H9 (cell line): ENCODE measurements around the gene C1orf159. TPM values are rescaled to one million over a fixed set of nuclear protein-coding genes. Genes with fewer than 3 reads are reported as not detected.
"Not testable (repeated sequence)": the region's sequence is repeated elsewhere in the genome, so short reads cannot be mapped to it uniquely, and the experiment has no call there.

Source experiments
- DNase-seq: peaks from one replicate; pipeline ENCODE4 v3.0.0-alpha.2; 2017
- H2AFZ ChIP-seq: one replicate; pipeline ENCODE4 v1.6.1; 2013; ENCODE audit warnings: mild to moderate bottlenecking, low read length, control low read depth, moderate library complexity
- H2AK5ac ChIP-seq: 2 replicates; pipeline ENCODE4 v1.6.1; 2013; ENCODE audit warnings: low read length, control low read depth, mixed read lengths; ENCODE audit not compliant: insufficient read length
- H2BK120ac ChIP-seq: one replicate; pipeline ENCODE4 v1.6.1; 2013; ENCODE audit warnings: low read depth, mild to moderate bottlenecking, low read length, control low read depth, inconsistent platforms; ENCODE audit not compliant: poor library complexity, severe bottlenecking
- H2BK12ac ChIP-seq: 2 replicates; pipeline ENCODE4 v1.6.1; 2013; ENCODE audit warnings: low read length, control low read depth, mixed read lengths, low read depth; ENCODE audit not compliant: insufficient read length
- H2BK15ac ChIP-seq: 2 replicates; pipeline ENCODE4 v1.6.1; 2013; ENCODE audit warnings: low read depth, low read length, control low read depth
- H2BK20ac ChIP-seq: one replicate; pipeline ENCODE4 v1.6.1; 2013; ENCODE audit warnings: low read depth, mild to moderate bottlenecking, low read length, control low read depth, inconsistent platforms; ENCODE audit not compliant: poor library complexity, severe bottlenecking
- H2BK5ac ChIP-seq: 2 replicates; pipeline ENCODE4 v1.6.1; 2013; ENCODE audit warnings: low read length, control low read depth, mixed read lengths; ENCODE audit not compliant: insufficient read length
- H3K14ac ChIP-seq: 2 replicates; pipeline ENCODE4 v1.6.1; 2013; ENCODE audit warnings: low read length, control low read depth; ENCODE audit not compliant: insufficient read depth
- H3K18ac ChIP-seq: 2 replicates; pipeline ENCODE4 v1.6.1; 2013; ENCODE audit warnings: low read depth, mild to moderate bottlenecking, mixed read lengths, low read length, control low read depth; ENCODE audit not compliant: insufficient read length
- H3K23ac ChIP-seq: 2 replicates; pipeline ENCODE4 v1.6.1; 2013; ENCODE audit warnings: low read length, control low read depth, mixed read lengths, low read depth; ENCODE audit not compliant: insufficient read length
- H3K23me2 ChIP-seq: 2 replicates; pipeline ENCODE4 v1.6.1; 2013; ENCODE audit warnings: low read depth, mild to moderate bottlenecking, mixed read lengths, low read length, control low read depth; ENCODE audit not compliant: insufficient read length, poor library complexity, severe bottlenecking
- H3K27ac ChIP-seq: 2 replicates; pipeline ENCODE4 v1.5.1; 2013; ENCODE audit warnings: low read length, control low read depth, mixed read lengths, low read depth; ENCODE audit not compliant: insufficient read length
- H3K27me3 ChIP-seq: 2 replicates; pipeline ENCODE4 v1.6.1; 2013; ENCODE audit warnings: low read length, control low read depth, inconsistent platforms; ENCODE audit not compliant: insufficient read depth
- H3K4ac ChIP-seq: 2 replicates; pipeline ENCODE4 v1.6.1; 2013; ENCODE audit warnings: low read depth, mild to moderate bottlenecking, control low read depth, inconsistent platforms, low read length, moderate library complexity
- H3K4me1 ChIP-seq: 2 replicates; pipeline ENCODE4 v1.6.1; 2013; ENCODE audit warnings: low read length, control low read depth, inconsistent platforms; ENCODE audit not compliant: insufficient read depth
- H3K4me2 ChIP-seq: 2 replicates; pipeline ENCODE4 v1.6.1; 2013; ENCODE audit warnings: low read length, control low read depth, mixed read lengths; ENCODE audit not compliant: insufficient read length, insufficient read depth
- H3K56ac ChIP-seq: 2 replicates; pipeline ENCODE4 v1.6.1; 2013; ENCODE audit warnings: low read depth, mild to moderate bottlenecking, mixed read lengths, low read length, control low read depth; ENCODE audit not compliant: insufficient read length
- H3K79me1 ChIP-seq: 2 replicates; pipeline ENCODE4 v1.6.1; 2013; ENCODE audit warnings: low read depth, mild to moderate bottlenecking, moderate library complexity, low read length, control low read depth, inconsistent platforms; ENCODE audit not compliant: insufficient read depth, poor library complexity, severe bottlenecking
- H3K79me2 ChIP-seq: 2 replicates; pipeline ENCODE4 v1.6.1; 2013; ENCODE audit warnings: low read length, control low read depth, inconsistent platforms; ENCODE audit not compliant: insufficient read depth
- H3K9ac ChIP-seq: 2 replicates; pipeline ENCODE4 v1.6.1; 2013; ENCODE audit warnings: low read length, control low read depth, mixed read lengths; ENCODE audit not compliant: insufficient read length; ENCODE audit errors: extremely low read depth
- H3K9me3 ChIP-seq: one replicate; pipeline ENCODE4 v1.6.1; 2013; ENCODE audit warnings: low read depth, low read length, inconsistent platforms; ENCODE audit not compliant: control insufficient read depth
- H3T11ph ChIP-seq: one replicate; pipeline ENCODE4 v1.6.1; 2013; ENCODE audit warnings: mild to moderate bottlenecking, low read length, control low read depth, inconsistent platforms
- H4K20me1 ChIP-seq: one replicate; pipeline ENCODE4 v1.6.1; 2013; ENCODE audit not compliant: control insufficient read depth, insufficient read length, insufficient read depth
- H4K5ac ChIP-seq: 2 replicates; pipeline ENCODE4 v1.6.1; 2013; ENCODE audit warnings: low read depth, mild to moderate bottlenecking, mixed read lengths, low read length, control low read depth; ENCODE audit not compliant: insufficient read length
- H4K8ac ChIP-seq: replicated peaks from 2 replicates; pipeline ENCODE4 v1.6.1; 2013; ENCODE audit warnings: low read length, control low read depth, mixed read lengths, low read depth; ENCODE audit not compliant: insufficient read length
- H4K91ac ChIP-seq: 2 replicates; pipeline ENCODE4 v1.6.1; 2013; ENCODE audit warnings: low read depth, mild to moderate bottlenecking, moderate library complexity, mixed read lengths, low read length, control low read depth; ENCODE audit not compliant: insufficient read length
- H3K27ac Mint-ChIP-seq, 3 experiments: 2 replicates in 2 of 3; 3 replicates in 1 of 3; pipeline ENCODE4 v1.8.0; 2020 to 2021; ENCODE audit warnings: mixed read lengths in 3 of 3, mild to moderate bottlenecking in 1 of 3, moderate library complexity in 1 of 3
- H3K27me3 Mint-ChIP-seq: 2 replicates; pipeline ENCODE4 v1.8.0; 2021; ENCODE audit warnings: low read depth, mild to moderate bottlenecking, moderate library complexity, mixed read lengths
- H3K36me3 Mint-ChIP-seq, 3 experiments: 2 replicates in 2 of 3; 3 replicates in 1 of 3; pipeline ENCODE4 v1.8.0; 2020 to 2021; ENCODE audit warnings: low read depth in 3 of 3, mixed read lengths in 3 of 3; ENCODE audit not compliant: insufficient read depth in 1 of 3
- H3K4me1 Mint-ChIP-seq, 2 experiments: 2 replicates each; pipeline ENCODE4 v1.8.0; 2020; ENCODE audit warnings: mixed read lengths in 2 of 2
- H3K4me3 Mint-ChIP-seq, 2 experiments: 2 replicates in 1 of 2; 3 replicates in 1 of 2; pipeline ENCODE4 v1.8.0; 2020 to 2021; ENCODE audit warnings: mild to moderate bottlenecking in 2 of 2, mixed read lengths in 2 of 2, moderate library complexity in 1 of 2
- H3K9me3 Mint-ChIP-seq, 2 experiments: 2 replicates in 1 of 2; 3 replicates in 1 of 2; pipeline ENCODE4 v1.8.0; 2020; ENCODE audit warnings: mild to moderate bottlenecking in 2 of 2, mixed read lengths in 2 of 2, moderate library complexity in 1 of 2
- WGBS: extraction: QIAGEN DNeasy Blood & Tissue Kit; methylation state at CpG from one replicate; pipeline ENCODE4 v1.1.7; 2013; ENCODE audit warnings: missing lambda C conversion rate, low lambda C conversion rate, mixed read lengths; ENCODE audit not compliant: insufficient read length; ENCODE audit errors: extremely low coverage; 5-methylcytosine and 5-hydroxymethylcytosine counted together
- total RNA-seq: library from RNA; stranded (reverse); gene quantifications from 2 replicates; pipeline ENCODE4 v1.2.1, GENCODE V29; 2021

C1orf159 gene
- total RNA-seq, 1 experiment from 2014 or later, result 12.3 TPM

DNA sequence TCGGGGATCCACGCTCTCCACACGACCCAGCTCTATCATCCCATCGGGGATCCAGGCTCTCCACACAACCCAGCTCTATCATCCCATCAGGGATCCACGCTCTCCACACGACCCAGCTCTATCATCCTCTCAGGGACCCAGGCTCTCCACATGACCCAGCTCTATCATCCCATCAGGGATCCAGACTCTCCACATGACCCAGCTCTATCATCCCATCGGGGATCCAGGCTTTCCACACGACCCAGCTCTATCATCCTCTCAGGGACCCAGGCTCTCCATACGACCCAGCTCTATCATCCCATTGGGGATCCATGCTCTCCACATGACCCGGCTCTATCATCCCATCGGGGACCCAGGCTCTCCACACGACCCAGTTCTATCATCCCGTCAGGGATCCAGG, 36.5 kb upstream of the C1orf159 start:
- DNase-seq, H2BK20ac ChIP-seq, H3K9me3 ChIP-seq, H4K91ac ChIP-seq, H3K4me2 ChIP-seq, H3K14ac ChIP-seq, H3K18ac ChIP-seq, H4K5ac ChIP-seq, H2BK12ac ChIP-seq, H3K4me1 Mint-ChIP-seq, H3T11ph ChIP-seq, H2BK120ac ChIP-seq, H3K79me1 ChIP-seq, H3K27me3 ChIP-seq, H3K27ac ChIP-seq, H3K23ac ChIP-seq, H2BK15ac ChIP-seq, H2AFZ ChIP-seq, H4K20me1 ChIP-seq, H3K23me2 ChIP-seq, H2BK5ac ChIP-seq, H3K4me3 Mint-ChIP-seq, H4K8ac ChIP-seq, H3K9ac ChIP-seq, H2AK5ac ChIP-seq, H3K56ac ChIP-seq, H3K4ac ChIP-seq, H3K4me1 ChIP-seq, H3K79me2 ChIP-seq: not testable (repeated sequence)
- Mint-ChIP-seq H3K27ac (peak overlapping the region in 1 of 3 experiments; percentile 44; a peak in 1 of 7 replicates), H3K27me3 (peaks cover 47% of the 10 kb centered on the region), H3K36me3 (peaks cover 6 to 20% (median 18%) of the 10 kb centered on the region in 3 experiments; a peak in 6 of 7 replicates), H3K9me3 (peaks cover 29 to 36% of the 10 kb centered on the region in 2 experiments)
- no CpG with 5 or more reads among the region's 13 CpGs for WGBS
